H9 (cell line): ENCODE data around the gene ACOXL. TPM values are rescaled to one million over a fixed set of nuclear protein-coding genes. Genes with fewer than 3 reads are reported as not detected.

ENCODE experiments used
- DNase-seq: peaks from one replicate; pipeline ENCODE4 v3.0.0-alpha.2; 2017
- H2AFZ ChIP-seq: one replicate; pipeline ENCODE4 v1.6.1; 2013; ENCODE audit warnings: mild to moderate bottlenecking, low read length, control low read depth, moderate library complexity
- H2AK5ac ChIP-seq: 2 replicates; pipeline ENCODE4 v1.6.1; 2013; ENCODE audit warnings: low read length, control low read depth, mixed read lengths; ENCODE audit not compliant: insufficient read length
- H2BK120ac ChIP-seq: one replicate; pipeline ENCODE4 v1.6.1; 2013; ENCODE audit warnings: low read depth, mild to moderate bottlenecking, low read length, control low read depth, inconsistent platforms; ENCODE audit not compliant: poor library complexity, severe bottlenecking
- H2BK12ac ChIP-seq: 2 replicates; pipeline ENCODE4 v1.6.1; 2013; ENCODE audit warnings: low read length, control low read depth, mixed read lengths, low read depth; ENCODE audit not compliant: insufficient read length
- H2BK15ac ChIP-seq: 2 replicates; pipeline ENCODE4 v1.6.1; 2013; ENCODE audit warnings: low read depth, low read length, control low read depth
- H2BK20ac ChIP-seq: one replicate; pipeline ENCODE4 v1.6.1; 2013; ENCODE audit warnings: low read depth, mild to moderate bottlenecking, low read length, control low read depth, inconsistent platforms; ENCODE audit not compliant: poor library complexity, severe bottlenecking
- H2BK5ac ChIP-seq: 2 replicates; pipeline ENCODE4 v1.6.1; 2013; ENCODE audit warnings: low read length, control low read depth, mixed read lengths; ENCODE audit not compliant: insufficient read length
- H3K14ac ChIP-seq: 2 replicates; pipeline ENCODE4 v1.6.1; 2013; ENCODE audit warnings: low read length, control low read depth; ENCODE audit not compliant: insufficient read depth
- H3K18ac ChIP-seq: 2 replicates; pipeline ENCODE4 v1.6.1; 2013; ENCODE audit warnings: low read depth, mild to moderate bottlenecking, mixed read lengths, low read length, control low read depth; ENCODE audit not compliant: insufficient read length
- H3K23ac ChIP-seq: 2 replicates; pipeline ENCODE4 v1.6.1; 2013; ENCODE audit warnings: low read length, control low read depth, mixed read lengths, low read depth; ENCODE audit not compliant: insufficient read length
- H3K23me2 ChIP-seq: 2 replicates; pipeline ENCODE4 v1.6.1; 2013; ENCODE audit warnings: low read depth, mild to moderate bottlenecking, mixed read lengths, low read length, control low read depth; ENCODE audit not compliant: insufficient read length, poor library complexity, severe bottlenecking
- H3K27ac ChIP-seq: 2 replicates; pipeline ENCODE4 v1.5.1; 2013; ENCODE audit warnings: low read length, control low read depth, mixed read lengths, low read depth; ENCODE audit not compliant: insufficient read length
- H3K27me3 ChIP-seq: 2 replicates; pipeline ENCODE4 v1.6.1; 2013; ENCODE audit warnings: low read length, control low read depth, inconsistent platforms; ENCODE audit not compliant: insufficient read depth
- H3K4ac ChIP-seq: 2 replicates; pipeline ENCODE4 v1.6.1; 2013; ENCODE audit warnings: low read depth, mild to moderate bottlenecking, control low read depth, inconsistent platforms, low read length, moderate library complexity
- H3K4me1 ChIP-seq: 2 replicates; pipeline ENCODE4 v1.6.1; 2013; ENCODE audit warnings: low read length, control low read depth, inconsistent platforms; ENCODE audit not compliant: insufficient read depth
- H3K4me2 ChIP-seq: 2 replicates; pipeline ENCODE4 v1.6.1; 2013; ENCODE audit warnings: low read length, control low read depth, mixed read lengths; ENCODE audit not compliant: insufficient read length, insufficient read depth
- H3K56ac ChIP-seq: 2 replicates; pipeline ENCODE4 v1.6.1; 2013; ENCODE audit warnings: low read depth, mild to moderate bottlenecking, mixed read lengths, low read length, control low read depth; ENCODE audit not compliant: insufficient read length
- H3K79me1 ChIP-seq: 2 replicates; pipeline ENCODE4 v1.6.1; 2013; ENCODE audit warnings: low read depth, mild to moderate bottlenecking, moderate library complexity, low read length, control low read depth, inconsistent platforms; ENCODE audit not compliant: insufficient read depth, poor library complexity, severe bottlenecking
- H3K79me2 ChIP-seq: 2 replicates; pipeline ENCODE4 v1.6.1; 2013; ENCODE audit warnings: low read length, control low read depth, inconsistent platforms; ENCODE audit not compliant: insufficient read depth
- H3K9ac ChIP-seq: 2 replicates; pipeline ENCODE4 v1.6.1; 2013; ENCODE audit warnings: low read length, control low read depth, mixed read lengths; ENCODE audit not compliant: insufficient read length; ENCODE audit errors: extremely low read depth
- H3K9me3 ChIP-seq: one replicate; pipeline ENCODE4 v1.6.1; 2013; ENCODE audit warnings: low read depth, low read length, inconsistent platforms; ENCODE audit not compliant: control insufficient read depth
- H3T11ph ChIP-seq: one replicate; pipeline ENCODE4 v1.6.1; 2013; ENCODE audit warnings: mild to moderate bottlenecking, low read length, control low read depth, inconsistent platforms
- H4K20me1 ChIP-seq: one replicate; pipeline ENCODE4 v1.6.1; 2013; ENCODE audit not compliant: control insufficient read depth, insufficient read length, insufficient read depth
- H4K5ac ChIP-seq: 2 replicates; pipeline ENCODE4 v1.6.1; 2013; ENCODE audit warnings: low read depth, mild to moderate bottlenecking, mixed read lengths, low read length, control low read depth; ENCODE audit not compliant: insufficient read length
- H4K8ac ChIP-seq: replicated peaks from 2 replicates; pipeline ENCODE4 v1.6.1; 2013; ENCODE audit warnings: low read length, control low read depth, mixed read lengths, low read depth; ENCODE audit not compliant: insufficient read length
- H4K91ac ChIP-seq: 2 replicates; pipeline ENCODE4 v1.6.1; 2013; ENCODE audit warnings: low read depth, mild to moderate bottlenecking, moderate library complexity, mixed read lengths, low read length, control low read depth; ENCODE audit not compliant: insufficient read length
- H3K27ac Mint-ChIP-seq, 3 experiments: 2 replicates in 2 of 3; 3 replicates in 1 of 3; pipeline ENCODE4 v1.8.0; 2020 to 2021; ENCODE audit warnings: mixed read lengths in 3 of 3, mild to moderate bottlenecking in 1 of 3, moderate library complexity in 1 of 3
- H3K27me3 Mint-ChIP-seq: 2 replicates; pipeline ENCODE4 v1.8.0; 2021; ENCODE audit warnings: low read depth, mild to moderate bottlenecking, moderate library complexity, mixed read lengths
- H3K36me3 Mint-ChIP-seq, 3 experiments: 2 replicates in 2 of 3; 3 replicates in 1 of 3; pipeline ENCODE4 v1.8.0; 2020 to 2021; ENCODE audit warnings: low read depth in 3 of 3, mixed read lengths in 3 of 3; ENCODE audit not compliant: insufficient read depth in 1 of 3
- H3K4me1 Mint-ChIP-seq, 2 experiments: 2 replicates each; pipeline ENCODE4 v1.8.0; 2020; ENCODE audit warnings: mixed read lengths in 2 of 2
- H3K4me3 Mint-ChIP-seq, 2 experiments: 2 replicates in 1 of 2; 3 replicates in 1 of 2; pipeline ENCODE4 v1.8.0; 2020 to 2021; ENCODE audit warnings: mild to moderate bottlenecking in 2 of 2, mixed read lengths in 2 of 2, moderate library complexity in 1 of 2
- H3K9me3 Mint-ChIP-seq, 2 experiments: 2 replicates in 1 of 2; 3 replicates in 1 of 2; pipeline ENCODE4 v1.8.0; 2020; ENCODE audit warnings: mild to moderate bottlenecking in 2 of 2, mixed read lengths in 2 of 2, moderate library complexity in 1 of 2
- CTCF ChIP-seq: fragments of 200-600 bp; sonication (generic); conservative IDR thresholded peaks from 3 replicates; pipeline ENCODE4 v1.8.0; 2021; ENCODE audit warnings: antibody characterized with exemption, mild to moderate bottlenecking
- WGBS: extraction: QIAGEN DNeasy Blood & Tissue Kit; methylation state at CpG from one replicate; pipeline ENCODE4 v1.1.7; 2013; ENCODE audit warnings: missing lambda C conversion rate, low lambda C conversion rate, mixed read lengths; ENCODE audit not compliant: insufficient read length; ENCODE audit errors: extremely low coverage; 5-methylcytosine and 5-hydroxymethylcytosine counted together
- total RNA-seq: library from RNA; stranded (reverse); gene quantifications from 2 replicates; pipeline ENCODE4 v1.2.1, GENCODE V29; 2021

ACOXL gene
- total RNA-seq, 1 experiment from 2014 or later, result 37.6 TPM

GRCh38 chr2:110741491-110741980 lies 9.2 kb downstream of the ACOXL start:
- H3K79me1 ChIP-seq, result no peaks in the 10 kb centered on the region
- H3K14ac ChIP-seq, result 0 out of 2 replicates have a peak overlapping the region, but pooled peaks have one; percentile 25
- Mint-ChIP-seq H3K4me3 (peak overlapping the region in 1 of 2 experiments; percentile 18; a peak in 1 of 5 replicates), H3K4me1 (peaks cover 88 to 89% of the 10 kb centered on the region in 2 experiments), H3K9me3 (peaks cover 2 to 3% of the 10 kb centered on the region in 2 experiments; a peak in 2 of 5 replicates), H3K27ac (peak overlapping the region in 2 of 3 experiments; percentile 66 to 67; a peak in 4 of 7 replicates), H3K36me3 (peaks cover 19 to 47% (median 43%) of the 10 kb centered on the region in 3 experiments), H3K27me3 (no peaks in the 10 kb centered on the region; the same call in 1 of the 2 replicates)
- peak; percentile 42; the same call in 2 of the 3 replicates for TF ChIP-seq CTCF
- WGBS, result no CpG with 5 or more reads among the region's 9 CpGs
- H3K27me3 ChIP-seq, result no peaks in the 10 kb centered on the region
- H2BK12ac ChIP-seq, result no peak overlapping the region
- peaks cover 27% of the 10 kb centered on the region for H3K4me1 ChIP-seq
- no peak overlapping the region for H2AFZ ChIP-seq
- H3K23ac ChIP-seq, result no peak overlapping the region
- no peak overlapping the region for H2BK15ac ChIP-seq
- no peak overlapping the region for H4K5ac ChIP-seq
- no peak overlapping the region for H2AK5ac ChIP-seq
- no peak overlapping the region for H4K91ac ChIP-seq
- peak; percentile 59 for DNase-seq
- H3K27ac ChIP-seq, result no peak overlapping the region
- no peaks in the 10 kb centered on the region for H4K20me1 ChIP-seq
- H3K23me2 ChIP-seq, result no peaks in the 10 kb centered on the region
- no peak overlapping the region for H3K4me2 ChIP-seq
- no peak overlapping the region for H4K8ac ChIP-seq
- no peaks in the 10 kb centered on the region for H3K9me3 ChIP-seq
- no peak overlapping the region for H2BK20ac ChIP-seq
- H3K18ac ChIP-seq, result no peak overlapping the region
- no peak overlapping the region for H3T11ph ChIP-seq
- peaks cover 5% of the 10 kb centered on the region; the same call in 1 of the 2 replicates for H3K79me2 ChIP-seq
- H2BK120ac ChIP-seq, result no peak overlapping the region
- H3K56ac ChIP-seq, result no peak overlapping the region
- H3K9ac ChIP-seq, result no peak overlapping the region
- H2BK5ac ChIP-seq, result no peak overlapping the region
- no peak overlapping the region for H3K4ac ChIP-seq
